GM21515 (cell line): ENCODE measurements around the gene TMEM61.
"Not testable (repeated sequence)": the region's sequence is repeated elsewhere in the genome, so short reads cannot be mapped to it uniquely, and the experiment has no call there.

Experiments
- ATAC-seq: cut with Tn5 transposase; IDR thresholded peaks from one replicate; pipeline ENCODE4 v1.9.1; 2021; ENCODE audit not compliant: unreplicated experiment

Gene TMEM61

GRCh38 chr1:55000110-55001085, 20.0 kb downstream of the TMEM61 start:
- no peak for ATAC-seq

DNA sequence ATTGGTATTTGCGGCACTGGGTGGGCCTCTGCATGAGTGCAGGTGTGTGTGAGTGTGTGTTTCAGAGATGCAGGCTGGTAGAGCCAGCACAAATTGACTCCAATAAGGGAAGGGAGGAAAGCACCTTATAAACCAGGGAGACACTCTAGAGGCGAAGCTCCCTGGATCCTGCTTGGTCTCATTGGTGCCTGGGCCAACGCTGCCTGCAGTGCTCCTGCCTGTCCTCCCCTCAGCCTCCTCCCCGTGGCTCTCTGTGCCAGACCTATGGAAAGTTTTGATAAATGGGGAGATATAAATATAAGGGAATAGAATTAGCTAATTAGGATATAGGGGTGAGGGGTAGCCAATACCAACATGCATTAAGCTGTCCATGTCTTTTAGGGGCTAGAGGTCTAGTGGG, 20.9 kb downstream of the TMEM61 start:
- no peak for ATAC-seq

DNA sequence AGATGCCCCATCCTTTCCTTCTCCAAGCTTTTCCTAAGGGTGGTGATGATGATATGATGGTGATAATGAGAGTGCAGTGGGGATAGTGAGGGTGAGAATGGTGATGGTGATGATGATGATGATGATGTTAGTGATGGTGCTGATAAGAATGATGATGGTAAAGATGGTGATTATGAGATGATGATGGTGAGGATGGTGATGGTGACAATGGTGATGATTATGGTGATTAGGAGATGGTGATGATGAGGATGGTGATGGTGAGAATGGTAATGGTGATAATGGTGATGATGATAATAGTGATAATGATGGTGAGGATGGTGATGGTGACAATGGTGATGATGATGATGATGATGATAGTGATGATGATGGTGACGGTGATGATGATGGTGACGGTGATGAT, 22.3 kb downstream of the TMEM61 start:
- ATAC-seq, result no peak

DNA sequence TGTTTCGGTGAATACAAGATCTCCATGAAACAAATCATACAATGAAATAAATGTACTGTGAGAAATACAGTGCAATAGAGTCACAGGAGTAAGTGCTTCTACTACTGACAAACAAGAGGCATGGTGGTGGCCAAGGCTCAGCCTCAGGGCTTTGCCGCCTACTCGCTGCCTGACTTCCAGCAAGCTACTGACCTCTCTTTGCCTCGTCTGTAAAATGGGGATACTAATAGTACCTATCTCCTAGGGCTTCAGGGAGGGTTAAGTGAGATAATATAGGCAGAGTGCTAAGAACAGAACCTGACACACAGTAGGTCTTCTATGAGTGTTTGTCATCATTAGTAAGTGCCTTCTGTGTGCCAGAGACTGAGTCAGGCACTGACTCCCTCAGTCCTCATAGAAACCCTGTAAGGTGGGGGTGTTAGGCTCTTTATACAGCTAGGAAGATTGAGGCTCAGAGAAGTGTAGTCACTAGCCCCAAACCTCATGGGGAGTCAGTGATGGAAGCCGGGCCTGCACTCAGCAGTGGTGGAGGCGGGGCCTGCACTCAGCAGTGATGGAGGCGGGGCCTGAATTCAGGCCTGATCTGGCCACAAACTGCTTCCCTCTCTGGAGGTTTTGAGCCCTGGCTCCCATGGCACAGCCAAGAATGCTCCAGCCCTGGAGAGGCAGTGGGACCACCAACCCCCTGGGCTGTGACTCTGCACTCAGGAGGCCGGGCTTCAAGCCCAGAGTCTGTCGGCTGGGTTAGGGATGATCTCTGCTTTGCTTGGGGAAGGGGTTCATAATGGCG, 25.1 kb downstream of the TMEM61 start:
- ATAC-seq, result no peak

DNA sequence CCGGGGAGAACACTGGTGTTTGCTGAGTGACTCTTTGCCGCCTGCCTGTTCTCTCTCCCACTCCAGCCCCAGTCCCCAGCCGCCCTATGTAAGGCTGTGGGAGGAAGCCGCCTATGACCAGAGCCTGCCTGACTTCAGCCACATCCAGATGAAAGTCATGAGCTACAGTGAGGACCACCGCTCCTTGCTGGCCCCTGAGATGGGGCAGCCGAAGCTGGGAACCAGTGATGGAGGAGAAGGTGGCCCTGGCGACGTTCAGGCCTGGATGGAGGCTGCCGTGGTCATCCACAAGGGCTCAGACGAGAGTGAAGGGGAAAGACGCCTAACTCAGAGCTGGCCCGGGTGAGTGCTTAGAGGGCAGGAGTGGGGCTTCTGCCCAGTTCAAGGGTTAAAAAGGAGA, 26.5 kb downstream of the TMEM61 start:
- ATAC-seq, result no peak

- ATAC-seq, result no peak
These were observed 27.2 kb downstream of the TMEM61 start for GRCh38 chr1:55007625-55008024.

DNA sequence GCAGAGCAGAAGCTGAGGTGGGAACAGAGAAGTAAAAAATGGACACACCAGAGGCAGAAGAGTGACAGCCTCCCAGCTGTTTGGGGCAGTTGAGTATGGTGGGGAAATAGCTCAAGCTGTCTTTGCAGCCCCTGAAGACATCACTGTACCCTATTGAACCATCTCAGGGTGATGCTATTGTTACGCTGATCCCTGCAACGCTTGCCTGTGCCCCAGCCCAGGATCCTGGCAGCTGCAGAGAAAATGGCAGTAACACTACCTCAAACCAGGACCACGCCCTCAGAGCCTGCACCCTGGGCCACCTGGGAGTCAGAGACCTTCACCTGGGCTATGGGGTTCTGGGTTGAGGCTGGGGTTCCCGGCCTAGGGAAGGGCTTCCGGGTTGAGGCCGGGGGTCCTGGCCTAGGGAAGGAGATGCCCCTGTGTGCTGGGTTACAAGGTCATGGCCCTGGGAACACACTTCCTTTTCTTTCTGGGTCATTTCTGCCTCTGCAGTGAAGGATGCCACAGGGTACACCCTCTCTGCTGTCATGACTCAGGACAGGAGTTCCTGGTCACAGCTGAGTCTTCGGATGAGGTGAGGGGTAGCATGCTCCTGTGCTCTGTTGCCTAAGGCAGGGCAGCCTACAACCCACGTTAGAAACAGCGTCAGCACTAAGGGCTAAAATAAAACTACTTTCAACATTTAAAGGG, 29.9 kb downstream of the TMEM61 start:
- no peak for ATAC-seq

- ATAC-seq, result no peak
These were observed 30.4 kb downstream of the TMEM61 start for GRCh38 chr1:55010887-55011217.

DNA sequence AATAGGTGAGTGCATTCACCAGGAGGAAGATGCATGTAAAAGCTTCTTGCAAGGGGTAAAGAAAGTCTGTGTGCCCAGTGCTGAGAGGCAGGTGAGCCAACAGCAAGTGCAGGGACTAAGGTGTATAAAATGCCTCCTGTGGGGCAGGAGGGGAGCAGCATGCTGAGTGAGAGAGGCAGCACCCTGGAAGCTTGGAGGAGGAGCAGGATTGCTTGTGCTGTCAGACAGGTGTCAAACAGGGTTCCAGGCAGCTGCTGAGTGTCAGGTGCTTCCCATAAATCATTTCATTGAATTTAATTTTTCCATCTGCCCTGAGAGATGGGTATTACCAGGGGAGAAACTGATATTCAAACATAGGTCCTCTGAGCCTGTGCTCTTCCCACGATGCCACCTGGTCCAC, 32.2 kb downstream of the TMEM61 start:
- ATAC-seq, result no peak

GRCh38 chr1:55015123-55015522, 34.7 kb downstream of the TMEM61 start:
- no peak for ATAC-seq

- no peak for ATAC-seq
These were observed 35.5 kb downstream of the TMEM61 start for GRCh38 chr1:55015731-55016620.

DNA sequence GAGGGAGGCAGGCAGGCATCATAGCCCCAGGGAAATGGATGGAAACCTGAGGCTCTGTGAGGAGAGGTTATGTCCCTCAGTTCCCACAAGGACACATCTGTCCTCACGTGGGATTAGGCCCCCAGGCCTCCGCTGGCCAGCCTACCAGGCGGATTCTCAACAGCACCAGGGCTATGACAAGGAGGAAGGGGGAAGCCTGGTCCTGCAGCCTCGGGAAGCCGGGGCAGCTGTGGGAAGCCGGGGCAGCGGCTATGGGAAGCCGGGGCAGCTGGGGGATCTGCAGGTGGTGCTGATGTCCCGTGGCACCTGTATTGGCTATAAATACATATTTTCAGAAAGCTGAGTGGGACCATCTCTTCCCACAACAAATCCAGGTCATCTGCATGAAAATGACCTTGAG, 38.0 kb downstream of the TMEM61 start:
- no peak for ATAC-seq

- ATAC-seq, result peak; percentile 92
These were observed 41.6 kb downstream of the TMEM61 start for GRCh38 chr1:55021942-55022546.

DNA sequence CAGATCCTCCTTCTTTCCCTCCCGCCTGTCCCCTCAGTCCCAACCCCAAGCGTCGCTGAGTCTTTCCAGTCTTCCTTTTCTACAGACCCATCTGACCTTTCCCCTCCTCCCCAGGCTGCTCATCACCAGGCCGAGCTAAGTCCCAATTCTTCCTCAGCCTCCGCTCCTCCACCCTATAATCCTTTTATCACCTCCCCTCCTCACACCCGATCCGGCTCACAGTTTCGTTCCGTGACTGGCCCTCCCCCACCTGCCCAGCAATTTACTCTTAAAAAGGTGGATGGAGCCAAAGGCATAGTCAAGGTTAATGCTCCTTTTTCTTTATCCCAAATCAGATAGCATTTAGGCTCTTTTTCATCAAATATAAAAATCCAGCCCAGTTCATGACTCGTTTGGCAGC, 43.7 kb downstream of the TMEM61 start:
- ATAC-seq, result not testable (repeated sequence)

- not testable (repeated sequence) for ATAC-seq
These were observed 46.3 kb downstream of the TMEM61 start for GRCh38 chr1:55026682-55027081.

DNA sequence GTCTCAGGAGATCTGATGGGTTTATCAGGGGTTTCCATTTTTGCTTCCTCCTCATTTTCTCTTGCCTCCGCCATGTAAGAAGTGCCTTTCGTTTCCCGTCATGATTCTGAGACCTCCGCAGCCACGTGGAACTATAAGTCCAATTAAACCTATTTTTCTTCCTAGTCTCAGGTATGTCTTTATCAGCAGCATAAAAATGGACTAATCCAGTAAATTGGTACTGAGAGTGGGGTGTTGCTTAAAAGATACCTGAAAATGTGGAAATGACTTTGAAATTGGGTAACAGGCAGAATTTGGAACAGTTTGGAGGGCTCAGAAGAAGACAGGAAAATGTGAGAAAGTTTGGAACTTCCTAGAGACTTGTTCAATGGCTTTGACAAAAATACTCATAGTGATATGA, 50.7 kb downstream of the TMEM61 start:
- ATAC-seq, result not testable (repeated sequence)

GRCh38 chr1:55033265-55033614, 52.8 kb downstream of the TMEM61 start:
- no peak for ATAC-seq

GRCh38 chr1:55034476-55035133, 54.2 kb downstream of the TMEM61 start:
- ATAC-seq, result no peak

DNA sequence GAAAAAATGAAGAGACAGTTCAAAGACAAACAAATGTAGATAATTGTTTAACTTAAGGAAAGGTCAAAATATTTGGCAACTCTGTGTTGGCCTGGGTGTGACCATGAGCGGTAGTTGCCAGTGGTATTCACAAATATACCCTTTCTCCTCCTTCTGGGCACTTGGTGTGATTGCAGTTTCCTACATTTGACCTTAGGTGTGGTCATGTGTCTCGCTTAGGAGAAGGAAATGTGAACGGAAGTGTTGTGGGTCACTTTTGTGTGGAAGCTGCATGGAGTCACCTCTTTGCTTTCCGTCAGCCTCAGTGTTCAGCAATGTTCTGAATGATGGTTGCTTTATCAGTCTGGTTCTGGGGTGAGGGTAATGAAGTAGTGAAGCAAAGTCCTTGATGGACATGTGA, 55.5 kb downstream of the TMEM61 start:
- no peak for ATAC-seq
